GOT3 (cell line): ENCODE data around the gene PHF21A.
A peak's percentile ranks its signal among the peaks of the same experiment; 100 is the strongest.
"Not testable (repeated sequence)": the region's sequence is repeated elsewhere in the genome, so short reads cannot be mapped to it uniquely, and the experiment has no call there.

ENCODE experiments used
- DNase-seq: peaks from one replicate; lab custom pipeline; 2025; ENCODE audit warnings: mixed read lengths; lab: John Stamatoyannopoulos, UW

PHF21A gene

DNA sequence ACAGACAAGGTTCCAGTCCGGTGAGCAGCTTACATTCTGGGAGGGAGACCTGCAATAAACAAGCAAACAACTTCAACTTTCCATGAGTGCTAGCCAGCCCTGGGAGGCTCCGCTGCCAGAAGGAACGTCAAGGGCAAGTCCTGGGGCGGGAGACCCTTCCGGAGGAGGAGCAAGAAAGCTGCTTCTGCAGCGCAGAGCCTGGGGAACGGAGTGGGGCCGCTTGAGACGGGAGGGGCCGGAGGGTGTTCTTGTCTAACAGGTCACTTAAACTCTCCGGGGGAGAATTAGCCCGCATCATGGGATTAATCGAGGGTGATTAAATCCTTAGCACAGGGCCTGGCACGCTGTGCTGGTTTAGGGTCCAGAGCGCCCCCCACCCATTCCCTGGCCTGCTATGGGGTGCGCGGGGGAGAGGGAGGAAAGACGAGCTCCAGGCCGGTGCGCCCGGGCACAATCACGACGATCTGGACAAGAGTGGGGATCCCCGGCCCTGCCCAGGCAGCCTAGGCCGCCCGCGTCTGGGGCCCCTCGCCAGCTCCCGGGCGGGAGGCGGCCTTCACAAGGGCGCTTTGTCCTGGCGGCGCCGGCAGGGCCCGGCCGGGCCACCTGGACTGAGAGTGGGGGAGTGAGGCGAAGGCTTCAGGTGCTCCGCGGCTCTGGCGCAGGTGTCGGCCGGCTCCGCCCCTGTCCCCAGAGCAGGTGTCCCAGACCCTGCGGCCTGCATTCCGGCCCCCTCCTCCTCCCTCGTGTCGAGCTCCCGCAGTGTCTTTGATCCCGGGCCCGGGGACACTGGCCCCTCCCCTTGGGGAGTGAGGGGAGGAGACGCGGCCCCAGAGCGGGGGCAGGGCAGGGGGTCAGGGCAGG lies 199.5 kb downstream of the PHF21A start:
- no peak for DNase-seq

- no peak for DNase-seq
These were observed 200.4 kb downstream of the PHF21A start for GRCh38 chr11:45920531-45921477.

DNA sequence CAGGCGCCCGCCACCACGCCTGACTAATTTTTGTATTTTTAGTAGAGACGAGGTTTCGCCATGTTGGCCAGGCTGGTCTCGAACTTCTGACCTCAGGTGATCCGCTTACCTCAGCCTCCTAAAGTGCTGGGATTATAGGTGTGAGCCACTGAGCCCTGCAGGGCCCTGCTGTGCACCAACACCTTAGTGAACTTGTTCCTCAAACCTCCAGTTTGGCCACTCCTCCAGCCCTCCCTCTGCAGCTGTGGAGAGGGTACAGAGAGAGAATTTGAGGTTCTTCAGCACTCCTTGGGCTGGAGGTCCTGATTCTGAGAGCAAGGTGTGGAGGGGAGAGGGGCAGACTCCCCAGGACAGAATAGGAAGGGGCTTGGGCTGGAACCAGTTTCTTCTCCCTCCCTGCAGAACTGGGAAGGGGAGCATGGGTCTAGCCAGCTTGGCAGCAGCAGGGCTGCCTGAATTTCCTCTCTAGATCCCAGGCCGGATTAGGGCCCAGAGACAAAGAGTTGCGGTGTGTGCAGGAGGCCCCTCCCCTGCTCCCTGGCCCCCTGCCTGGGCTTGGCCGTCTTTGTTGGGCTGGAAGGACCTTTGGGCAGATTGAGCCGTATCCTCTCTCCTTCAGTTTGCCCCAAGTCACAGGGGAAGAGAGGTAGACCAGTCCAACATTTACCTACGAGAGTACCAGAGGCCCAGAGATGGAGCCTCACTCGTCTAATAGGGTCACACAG lies 201.3 kb downstream of the PHF21A start:
- no peak for DNase-seq

GRCh38 chr11:45918962-45919675 lies 202.1 kb downstream of the PHF21A start:
- no peak for DNase-seq

DNA sequence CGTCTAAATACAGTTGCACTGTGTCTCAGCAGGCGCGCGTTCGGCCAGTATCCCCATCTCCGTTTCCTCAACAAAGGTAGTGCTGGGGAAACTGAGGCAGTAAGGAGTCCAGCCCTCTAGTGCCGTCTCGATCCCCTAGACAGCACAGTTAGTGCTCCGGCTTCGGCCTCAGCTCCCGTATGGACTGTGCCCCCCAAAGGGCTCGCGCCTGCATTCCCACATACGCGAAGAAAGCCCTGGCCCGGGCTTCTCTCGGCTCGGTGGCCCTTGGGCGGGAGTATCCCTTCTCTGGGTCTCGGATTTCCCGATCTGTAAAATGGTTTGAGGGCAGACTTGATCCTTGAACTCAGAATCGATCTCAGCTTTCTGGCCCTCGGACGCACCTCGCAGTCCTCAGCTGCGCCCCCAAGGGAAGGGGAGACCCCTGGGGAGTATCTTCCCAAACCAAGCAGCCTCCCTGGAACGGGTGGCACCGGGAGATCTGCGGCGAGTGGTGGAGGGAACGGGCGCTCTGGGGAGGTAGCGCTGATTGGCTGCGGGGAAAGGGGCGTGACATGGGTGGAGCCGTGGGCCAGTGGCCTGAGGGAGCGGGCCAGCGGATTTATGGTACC lies 202.8 kb downstream of the PHF21A start:
- no peak for DNase-seq

- peak; percentile 89 for DNase-seq
These were observed 203.5 kb downstream of the PHF21A start, which contains the start of gene PEX16 for GRCh38 chr11:45917623-45918330. Gene PEX16, minus strand, starts transcription at chr11:45917877. Its CDS starts 66 bp downstream, at chr11:45917811.

- DNase-seq, result no peak
These were observed 204.0 kb downstream of the PHF21A start for GRCh38 chr11:45917286-45917622.

DNA sequence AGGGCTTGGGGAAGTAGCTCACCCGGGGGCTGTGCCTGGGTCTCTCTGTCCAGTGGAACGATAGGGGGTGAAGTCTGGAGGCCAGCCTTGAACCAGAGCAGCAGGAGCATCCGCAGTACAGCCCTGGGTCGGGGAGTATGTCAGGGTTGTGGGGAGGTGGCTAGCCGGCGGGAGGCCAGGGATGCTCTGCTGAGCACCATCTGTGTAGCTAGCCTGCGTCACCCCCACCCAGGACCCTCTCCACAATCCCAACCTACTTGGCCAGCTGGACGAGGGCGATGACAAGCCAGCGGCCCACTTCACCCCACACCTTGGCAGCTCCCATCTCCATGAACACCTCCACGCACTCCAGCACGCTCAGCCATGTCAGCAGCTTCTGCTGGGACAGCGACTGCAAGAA lies 205.8 kb downstream of the PHF21A start:
- no peak for DNase-seq

DNA sequence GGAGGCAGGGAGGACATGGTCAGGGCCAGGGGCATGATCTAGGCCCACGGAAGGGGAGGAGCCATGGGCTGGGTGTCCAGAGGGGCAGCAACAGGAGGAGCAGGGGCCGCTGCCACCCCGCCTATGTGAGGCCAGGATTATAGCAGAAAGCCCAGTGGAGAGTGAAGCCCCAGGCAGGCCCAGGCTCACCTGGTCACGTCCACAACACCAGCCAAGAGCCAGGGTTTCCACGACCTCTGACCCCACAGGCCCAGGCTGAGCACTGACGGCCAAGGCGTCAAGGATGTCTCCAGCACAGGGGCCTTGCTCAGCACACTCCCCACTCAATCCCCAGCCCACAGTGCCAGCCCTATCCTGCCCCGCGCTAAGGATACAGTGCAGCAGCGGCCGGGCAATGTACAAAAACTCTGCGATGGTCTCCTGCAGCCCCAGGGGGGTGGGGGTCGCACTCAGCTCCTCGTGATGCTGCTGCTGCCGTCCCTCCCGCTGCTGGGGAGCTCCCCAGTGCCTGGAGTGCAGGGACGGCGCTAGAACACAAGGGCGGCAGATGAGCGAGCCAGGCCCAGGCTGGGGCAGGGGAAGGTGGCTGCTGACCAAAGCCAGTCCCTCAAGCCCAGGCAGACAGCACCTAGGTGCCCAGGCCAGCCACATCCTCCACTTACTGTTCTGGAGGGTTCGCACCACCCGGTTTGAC lies 207.2 kb downstream of the PHF21A start:
- DNase-seq, result no peak

- DNase-seq, result no peak
These were observed 207.7 kb downstream of the PHF21A start for GRCh38 chr11:45913514-45913913.

DNA sequence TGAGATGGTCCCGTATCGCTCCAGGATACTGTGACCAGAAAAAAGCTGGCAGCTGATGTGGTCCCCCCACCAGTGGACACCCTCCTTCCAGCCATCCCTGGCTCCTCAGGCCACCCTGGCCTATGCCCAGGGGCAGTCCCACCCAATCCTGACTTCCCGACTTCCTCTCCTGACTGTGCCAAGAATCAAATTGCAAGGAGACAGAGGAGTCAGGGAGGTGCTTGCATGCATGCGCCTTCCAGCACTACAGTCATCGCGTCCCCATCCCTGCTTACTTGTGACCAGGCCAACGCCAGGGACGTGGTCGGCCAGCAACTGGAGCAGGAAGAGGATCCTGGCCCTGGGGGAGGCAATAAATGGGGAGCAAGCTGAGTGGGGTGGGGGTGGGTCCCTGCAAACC lies 210.6 kb downstream of the PHF21A start:
- DNase-seq, result no peak

DNA sequence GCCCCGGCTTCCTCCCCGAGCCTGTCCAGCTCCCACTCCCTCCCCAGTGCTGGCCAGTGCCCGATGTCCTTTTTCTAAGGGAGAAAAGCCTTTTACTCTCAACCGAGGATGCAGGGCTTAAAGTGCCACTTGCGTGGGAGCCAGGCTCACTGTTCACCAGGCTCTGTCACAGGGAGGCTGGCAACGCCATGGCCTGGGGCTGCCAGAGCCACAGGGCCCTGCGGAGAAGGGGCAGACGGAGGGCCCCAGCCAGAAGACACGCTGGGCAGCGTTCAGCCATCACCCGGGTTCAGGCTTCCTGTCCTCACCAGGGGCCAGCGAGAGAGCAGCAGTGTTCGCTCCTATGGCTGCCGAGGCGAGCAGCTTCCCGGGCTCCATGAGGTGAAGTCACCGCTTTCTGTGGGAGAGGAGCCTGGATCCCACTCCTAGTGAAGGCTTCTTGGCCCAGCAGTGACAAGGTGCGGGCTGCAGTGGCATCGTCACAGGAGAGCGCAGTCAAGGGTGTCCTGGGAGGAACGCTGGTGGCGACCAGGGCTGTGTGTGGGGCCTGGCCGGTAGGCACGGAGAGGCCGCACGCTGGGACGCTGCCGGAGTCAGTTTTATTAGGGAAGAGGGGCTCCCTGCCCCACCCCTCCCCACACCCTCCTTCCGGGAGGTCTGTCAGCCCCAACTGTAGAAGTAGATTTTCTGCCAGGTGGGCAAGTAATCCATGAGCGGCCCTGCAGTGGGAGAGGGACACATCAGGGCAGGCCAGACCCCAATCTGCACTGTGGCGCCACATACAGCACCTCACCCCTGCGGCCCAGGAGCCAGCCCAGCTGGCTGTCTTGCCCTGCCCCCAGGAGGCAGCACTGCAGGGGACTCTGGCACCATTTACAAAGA lies 211.4 kb downstream of the PHF21A start:
- DNase-seq, result no peak

DNA sequence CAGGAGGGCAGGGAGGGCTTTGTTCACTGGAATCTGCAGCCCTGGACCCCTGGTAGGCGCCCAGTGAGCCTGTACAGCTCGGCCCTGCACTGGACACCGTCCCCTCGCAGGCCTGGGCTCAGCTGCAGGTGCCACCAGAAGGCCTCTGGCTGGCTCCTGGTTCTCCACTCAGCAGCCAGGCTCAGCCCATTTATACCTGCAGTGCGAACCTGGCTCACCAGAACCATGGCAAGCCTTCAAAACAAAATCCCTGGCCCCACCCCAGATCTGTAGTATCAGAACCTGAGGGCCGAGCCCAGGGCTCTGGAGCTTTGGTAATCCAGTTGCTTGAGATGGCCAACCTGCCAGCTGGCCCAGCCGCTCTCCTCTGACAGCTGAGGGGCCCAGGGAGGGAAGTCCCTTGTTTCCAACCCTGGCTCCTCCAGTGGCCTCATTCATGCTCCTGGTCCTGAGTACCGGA lies 213.3 kb downstream of the PHF21A start:
- no peak for DNase-seq

GRCh38 chr11:45906965-45907611 lies 214.2 kb downstream of the PHF21A start, which contains the start of gene FREY1:
Gene FREY1, minus strand, starts transcription at chr11:45907271. Its CDS starts 26 bp downstream, at chr11:45907245.
- DNase-seq, result no peak

DNA sequence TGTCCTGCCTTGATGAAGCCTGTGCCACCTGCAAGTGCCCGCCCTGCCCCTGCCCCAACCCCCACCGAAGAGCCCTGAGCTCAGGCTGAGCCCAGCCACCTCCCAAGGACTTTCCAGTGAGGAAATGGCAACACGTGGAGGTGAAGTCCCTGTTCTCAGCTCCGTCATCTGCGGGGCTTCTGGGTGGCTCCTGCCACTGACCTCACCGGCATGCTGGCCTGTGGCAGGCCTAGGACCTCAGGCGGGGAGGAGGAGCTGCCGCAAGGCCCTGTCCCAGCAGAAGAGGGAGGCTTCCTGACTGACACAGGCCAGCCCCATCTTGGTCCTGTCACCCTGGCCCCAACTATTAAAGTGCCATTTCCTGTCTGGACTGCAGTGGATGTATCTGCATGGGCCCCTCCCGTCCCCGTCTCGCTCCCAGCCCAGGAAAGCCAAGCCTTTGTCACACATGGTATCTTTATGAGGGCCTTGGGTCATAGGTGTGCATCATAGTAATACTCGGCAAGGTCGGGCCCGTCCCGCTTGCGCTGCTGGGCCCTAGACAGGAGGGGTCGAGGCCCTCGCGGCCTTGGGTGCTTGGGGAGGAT lies 215.1 kb downstream of the PHF21A start:
- DNase-seq, result no peak

- DNase-seq, result not testable (repeated sequence)
These were observed 215.7 kb downstream of the PHF21A start for GRCh38 chr11:45905576-45905975.

DNA sequence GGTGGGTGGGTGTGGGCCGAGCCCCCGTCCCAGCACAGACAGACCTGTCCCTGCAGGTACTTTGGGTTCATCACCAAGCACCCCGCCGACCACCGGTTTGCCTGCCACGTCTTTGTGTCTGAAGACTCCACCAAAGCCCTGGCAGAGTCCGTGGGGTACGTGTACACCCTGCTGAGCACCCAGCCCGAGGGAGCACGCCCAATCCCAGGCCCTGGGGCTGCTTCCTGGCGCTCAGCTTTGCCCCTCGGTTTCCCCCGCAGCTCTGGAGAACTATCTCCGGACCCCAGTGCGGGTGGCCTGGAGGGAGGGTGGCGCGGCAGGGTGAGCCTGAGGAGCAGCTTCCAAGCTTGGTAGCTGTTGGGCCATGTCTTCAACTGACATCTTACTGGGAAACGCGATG lies 216.2 kb downstream of the PHF21A start:
- no peak for DNase-seq
